Heart right ventricle (tissue), 16 donors: ENCODE results near the gene EVX2. TPM values are rescaled to one million over a fixed set of nuclear protein-coding genes. Genes with fewer than 3 reads are reported as not detected.

Experiments used
- ATAC-seq, 8 donors: fragments of 200-7000 bp; cut with Tn5 transposase; one replicate each; pipeline ENCODE4 v1.9.1; 2020; ENCODE audit warnings: mild to moderate bottlenecking in 8 of 8, moderate library complexity in 8 of 8, moderate number of reproducible peaks in 1 of 8
- DNase-seq, 2 donors: peaks; one replicate each; pipeline ENCODE4 v3.0.0-alpha.2; 2020
- H3K27ac ChIP-seq, 10 donors: fragments of 200-600 bp; sonication (generic) in 2 of 10; one replicate each; pipeline versions ENCODE4 v1.5.0 to v1.8.0; 2020 to 2022; ENCODE audit warnings: mild to moderate bottlenecking in 3 of 10
- H3K27me3 ChIP-seq, 7 donors: fragments of 200-600 bp; one replicate each; pipeline ENCODE4 v1.8.0; 2021 to 2022; ENCODE audit warnings: mild to moderate bottlenecking in 2 of 7
- H3K36me3 ChIP-seq, 9 donors: fragments of 200-600 bp; sonication (generic) in 1 of 9; one replicate each; pipeline versions ENCODE4 v1.5.0 to v1.8.0; 2020 to 2022; ENCODE audit warnings: mild to moderate bottlenecking in 2 of 9
- H3K4me1 ChIP-seq, 9 donors: fragments of 200-600 bp; sonication (generic) in 1 of 9; one replicate each; pipeline versions ENCODE4 v1.5.0 to v1.8.0; 2020 to 2022; ENCODE audit warnings: mild to moderate bottlenecking in 4 of 9
- H3K4me3 ChIP-seq, 10 donors: fragments of 200-600 bp; sonication (generic) in 2 of 10; one replicate each; pipeline versions ENCODE4 v1.5.0 to v1.8.0; 2020 to 2022; ENCODE audit warnings: mild to moderate bottlenecking in 7 of 10, moderate library complexity in 2 of 10
- H3K9me3 ChIP-seq, 11 donors: fragments of 200-600 bp in 10 of 11; sonication (generic) in 2 of 11; one replicate each; pipeline versions ENCODE4 v1.5.0 to v1.8.0; 2013 to 2022; ENCODE audit warnings: mild to moderate bottlenecking in 2 of 11, control low read depth in 1 of 11, moderate library complexity in 1 of 11
- CTCF ChIP-seq, 9 donors: fragments of 200-600 bp; sonication (generic) in 2 of 9; IDR thresholded peaks; one replicate each; pipeline versions ENCODE4 v1.5.0 to v1.8.0; 2021 to 2022; ENCODE audit warnings: antibody characterized with exemption in 9 of 9, mild to moderate bottlenecking in 5 of 9, moderate library complexity in 1 of 9
- WGBS, 2 donors: extraction: QIAGEN DNeasy Blood & Tissue Kit; methylation state at CpG; one replicate each; pipeline ENCODE4 v1.1.7; 2013; ENCODE audit warnings: inconsistent platforms in 1 of 2; 5-methylcytosine and 5-hydroxymethylcytosine counted together
- intact Hi-C, 10 donors: fragments of 100-400 bp; cut with DNase I; formaldehyde crosslinking; loops; one replicate each; pipeline versions ENCODE4 v1.11.1 to v1.14.2; 2022
- polyA plus RNA-seq, 2 donors: library from polyadenylated mRNA; stranded (reverse); fragments of 200-250 nt; gene quantifications; one replicate each; pipeline ENCODE4 v1.2.3, GENCODE V29; 2013
- total RNA-seq, 10 donors: library from RNA; stranded (reverse); fragmentation: NEBNext Ultra II Directional in 3 of 10; extraction: Animal tissue kit (Norgen Biotek cat#: 25700) in 3 of 10; gene quantifications; one replicate each; pipeline versions ENCODE4 v1.2.1 to v1.2.4, GENCODE V29; 2021 to 2023
- donor health status: Arrhythmogenic right ventricular cardiomyopathy.
- donor health status: ischemic (EF 13 %, LVEDD 7.1; RV severe dilation, severe dysfunction).
- donor health status: healthy with polysubstance abuse.
- donor health status: DM: no; HTN: yes; CAD: no.
- donor health status: DM: no; HTN: no; CAD: no.
- donor health status: ischemic (EF 25% LVEDD 6.9; RV normal size, moderate dysfunction).
- donor health status: ischemic (EF 25% LVEDD 5.7; RV mildly dilated, moderate dysfunction).
- donor health status: healthy.
- donor health status: DM: yes; HTN: yes; CAD: no.
- donor health status: Ischemic cardiomyopathy.
- donor health status: ischemic (EF 35%, LVEDD 5.7; RV mildly dilated, moderate dysfunction).
- donor health status: nonischemic (EF 11% LVEDD 7.7; RV severe dilation, severe dysfunction).
- donor health status: DM: yes; HTN: yes; CAD: no.
- donor health status: PGD.
- donor health status: ischemic (EF 29% LVEDD 5.4; RV normal size, mild dysfunction).
- donor health status: nonischemic (EF 23%, LVEDD 6.1; RV moderate dilation, normal function).

EVX2 gene
- total and polyA plus RNA-seq, 12 donors = not detected

- WGBS, 2 donors = 2 to 3% methylated on average over 35 of the region's 35 CpGs
- Histone ChIP-seq H3K4me3 (peak overlapping the region in 1 of 10 donors; percentile 28), H3K9me3 (no peaks in the 10 kb centered on the region), H3K27ac (no peak overlapping the region), H3K27me3 (peaks cover 63 to 100% (median 100%) of the 10 kb centered on the region in 7 donors), H3K4me1 (peaks cover 0 to 33% (median 20%) of the 10 kb centered on the region in 9 donors), H3K36me3 (no peaks in the 10 kb centered on the region)
- no peak for ATAC-seq
- DNase-seq = no peak
- intact Hi-C loops = loop anchor here in 4 of 10 donors (5.0 kb wide), 2 partner anchors 731 to 846 kb away; no protein-coding TSS in a partner anchor
- TF ChIP-seq CTCF (IDR thresholded peaks at IDR 0.05) = no peak
Measured at GRCh38 chr2:176098366-176099158, 14.8 kb upstream of the EVX2 start.

- intact Hi-C loops = loop anchor here in 4 of 10 donors (2.0 to 5.0 kb wide), 3 partner anchors 731 to 846 kb away; no protein-coding TSS in a partner anchor
- TF ChIP-seq CTCF (IDR thresholded peaks at IDR 0.05) = no peak
- DNase-seq = no peak
- H3K36me3 ChIP-seq = no peaks in the 10 kb centered on the region
- no peaks in the 10 kb centered on the region for H3K9me3 ChIP-seq
- H3K27ac ChIP-seq = no peak overlapping the region
- peaks cover 69 to 100% (median 100%) of the 10 kb centered on the region in 7 donors for H3K27me3 ChIP-seq
- H3K4me1 ChIP-seq = peaks cover 0 to 40% (median 25%) of the 10 kb centered on the region in 9 donors
- WGBS, 2 donors = 3% methylated on average over 18 of the region's 18 CpGs
- ATAC-seq = no peak
- H3K4me3 ChIP-seq = peak overlapping the region in 5 of 10 donors; percentile 28 to 47 (median 43)
Measured at GRCh38 chr2:176097820-176098365, 14.1 kb upstream of the EVX2 start.

GRCh38 chr2:176096986-176097819 is 13.4 kb upstream of the EVX2 start:
- 2% methylated on average over 45 of the region's 45 CpGs for WGBS, 2 donors
- Histone ChIP-seq H3K4me1 (peaks cover 0 to 40% (median 25%) of the 10 kb centered on the region in 9 donors), H3K9me3 (no peaks in the 10 kb centered on the region), H3K27ac (no peak overlapping the region), H3K4me3 (peak overlapping the region; percentile 6 to 53 (median 42)), H3K36me3 (no peaks in the 10 kb centered on the region), H3K27me3 (peaks cover 71 to 100% (median 100%) of the 10 kb centered on the region in 7 donors)
- DNase-seq = peak; percentile 44 to 63
- peak; percentile 53 to 93 (median 86) for ATAC-seq
- intact Hi-C loops = loop anchor here in 4 of 10 donors (2.0 to 5.0 kb wide), 3 partner anchors 730 to 845 kb away; no protein-coding TSS in a partner anchor
- peak; percentile 67 to 87 (median 83) for TF ChIP-seq CTCF (IDR thresholded peaks at IDR 0.05)
